ENCODE measurements around the gene LHFPL3. TPM values are rescaled to one million over a fixed set of nuclear protein-coding genes. Genes with fewer than 3 reads are reported as not detected.

The LHFPL3 gene
- total RNA-seq, 1 experiment from 2014 or later: not detected

GRCh38 chr7:104903846-104904245 is 575.4 kb downstream of the LHFPL3 start:
- Histone ChIP-seq H2BK15ac (ENCODE audit: low read depth, low read length) (no peak overlapping the region), H3K9me3 (ENCODE audit: control insufficient read depth, low read depth, low read length) (no peaks in the 10 kb centered on the region), H2BK5ac (ENCODE audit: insufficient read length, low read length) (no peak overlapping the region), H4K5ac (ENCODE audit: insufficient read length, low read depth, low read length) (no peak overlapping the region), H4K91ac (ENCODE audit: insufficient read length, low read depth, low read length) (no peak overlapping the region), H3K18ac (ENCODE audit: insufficient read length, low read depth, low read length) (no peak overlapping the region), H2AFZ (ENCODE audit: low read length) (no peak overlapping the region), H3T11ph (ENCODE audit: low read length) (no peak overlapping the region), H3K27me3 (ENCODE audit: insufficient read depth, low read length) (no peaks in the 10 kb centered on the region), H4K20me1 (ENCODE audit: control insufficient read depth, insufficient read depth, insufficient read length) (no peaks in the 10 kb centered on the region), H2BK120ac (ENCODE audit: low read depth, low read length, poor library complexity, severe bottlenecking) (no peak overlapping the region), H3K14ac (ENCODE audit: insufficient read depth, low read length) (no peak overlapping the region), H4K8ac (replicated peaks; ENCODE audit: insufficient read length, low read depth, low read length) (no peak overlapping the region), H2AK5ac (ENCODE audit: insufficient read length, low read length) (no peak overlapping the region), H3K4ac (ENCODE audit: low read depth, low read length) (no peak overlapping the region), H3K4me2 (ENCODE audit: insufficient read depth, insufficient read length, low read length) (no peak overlapping the region), H3K23me2 (ENCODE audit: insufficient read length, low read depth, low read length, poor library complexity, severe bottlenecking) (no peaks in the 10 kb centered on the region), H2BK12ac (ENCODE audit: insufficient read length, low read depth, low read length) (no peak overlapping the region), H2BK20ac (ENCODE audit: low read depth, low read length, poor library complexity, severe bottlenecking) (no peak overlapping the region), H3K56ac (ENCODE audit: insufficient read length, low read depth, low read length) (no peak overlapping the region), H3K27ac (ENCODE audit: insufficient read length, low read depth, low read length) (no peak overlapping the region), H3K79me1 (ENCODE audit: insufficient read depth, low read depth, low read length, poor library complexity, severe bottlenecking) (no peaks in the 10 kb centered on the region), H3K4me1 (ENCODE audit: insufficient read depth, low read length) (no peaks in the 10 kb centered on the region), H3K9ac (ENCODE audit: extremely low read depth, insufficient read length, low read length) (no peak overlapping the region), H3K79me2 (ENCODE audit: insufficient read depth, low read length) (no peaks in the 10 kb centered on the region), H3K23ac (ENCODE audit: insufficient read length, low read depth, low read length) (no peak overlapping the region)
- TF ChIP-seq, protein P1, sequence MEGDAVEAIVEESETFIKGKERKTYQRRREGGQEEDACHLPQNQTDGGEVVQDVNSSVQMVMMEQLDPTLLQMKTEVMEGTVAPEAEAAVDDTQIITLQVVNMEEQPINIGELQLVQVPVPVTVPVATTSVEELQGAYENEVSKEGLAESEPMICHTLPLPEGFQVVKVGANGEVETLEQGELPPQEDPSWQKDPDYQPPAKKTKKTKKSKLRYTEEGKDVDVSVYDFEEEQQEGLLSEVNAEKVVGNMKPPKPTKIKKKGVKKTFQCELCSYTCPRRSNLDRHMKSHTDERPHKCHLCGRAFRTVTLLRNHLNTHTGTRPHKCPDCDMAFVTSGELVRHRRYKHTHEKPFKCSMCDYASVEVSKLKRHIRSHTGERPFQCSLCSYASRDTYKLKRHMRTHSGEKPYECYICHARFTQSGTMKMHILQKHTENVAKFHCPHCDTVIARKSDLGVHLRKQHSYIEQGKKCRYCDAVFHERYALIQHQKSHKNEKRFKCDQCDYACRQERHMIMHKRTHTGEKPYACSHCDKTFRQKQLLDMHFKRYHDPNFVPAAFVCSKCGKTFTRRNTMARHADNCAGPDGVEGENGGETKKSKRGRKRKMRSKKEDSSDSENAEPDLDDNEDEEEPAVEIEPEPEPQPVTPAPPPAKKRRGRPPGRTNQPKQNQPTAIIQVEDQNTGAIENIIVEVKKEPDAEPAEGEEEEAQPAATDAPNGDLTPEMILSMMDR (conservative IDR thresholded peaks at IDR 0.05): no peak
- Mint-ChIP-seq H3K4me3 (no peak overlapping the region), H3K27ac (no peak overlapping the region), H3K4me1 (no peaks in the 10 kb centered on the region), H3K9me3 (no peaks in the 10 kb centered on the region), H3K36me3 (ENCODE audit: insufficient read depth in 1 of 3, low read depth in 3 of 3) (no peaks in the 10 kb centered on the region), H3K27me3 (ENCODE audit: low read depth) (peaks cover 2% of the 10 kb centered on the region; the same call in 1 of the 2 replicates)
- DNase-seq: no peak
- WGBS (ENCODE audit: extremely low coverage, insufficient read length, low lambda C conversion rate): no CpG with 5 or more reads among the region's 4 CpGs
